Coronary artery (tissue), 2 donors: ENCODE data around the gene CCPG1.

ENCODE experiments used
- DNase-seq: peaks from one replicate; pipeline ENCODE4 v3.0.0-alpha.2; 2017; ENCODE audit warnings: low spot score
- H3K27ac ChIP-seq, 2 donors: fragments of 200-600 bp; sonication (generic); one replicate each; pipeline ENCODE4 v1.5.1; 2016 to 2019
- H3K4me3 ChIP-seq: fragments of 200-600 bp; sonication (generic); 2 replicates; pipeline ENCODE4 v1.5.1; 2016; ENCODE audit warnings: mild to moderate bottlenecking, moderate library complexity
- TF ChIP-seq, protein P1 (sequence below): fragments of 200-600 bp; sonication (generic); IDR thresholded peaks from one replicate; pipeline ENCODE4 v1.5.1; 2019; ENCODE audit warnings: antibody characterized with exemption

Gene CCPG1

DNA sequence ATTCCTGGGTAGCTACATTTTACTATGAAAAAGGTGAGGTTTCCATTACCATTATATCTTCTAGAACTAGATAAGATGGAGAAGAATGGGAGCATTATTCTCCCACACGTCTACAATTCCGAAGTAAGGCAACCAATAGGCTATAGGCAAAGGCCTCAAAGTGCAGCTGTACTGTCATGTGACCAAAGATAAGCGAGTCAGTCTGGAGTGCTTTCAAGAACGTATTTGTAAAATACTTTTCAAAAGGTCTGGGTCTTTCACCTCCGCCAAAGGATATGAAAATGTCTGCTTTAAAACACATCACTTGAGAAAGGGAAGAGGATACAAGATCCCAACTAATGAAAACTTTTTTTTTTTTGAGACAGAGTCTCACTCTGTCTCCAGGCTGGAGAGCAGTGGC is 9.9 kb downstream of the CCPG1 start:
- no peak overlapping the region for H3K4me3 ChIP-seq
- no peak for DNase-seq
- TF ChIP-seq, protein P1, sequence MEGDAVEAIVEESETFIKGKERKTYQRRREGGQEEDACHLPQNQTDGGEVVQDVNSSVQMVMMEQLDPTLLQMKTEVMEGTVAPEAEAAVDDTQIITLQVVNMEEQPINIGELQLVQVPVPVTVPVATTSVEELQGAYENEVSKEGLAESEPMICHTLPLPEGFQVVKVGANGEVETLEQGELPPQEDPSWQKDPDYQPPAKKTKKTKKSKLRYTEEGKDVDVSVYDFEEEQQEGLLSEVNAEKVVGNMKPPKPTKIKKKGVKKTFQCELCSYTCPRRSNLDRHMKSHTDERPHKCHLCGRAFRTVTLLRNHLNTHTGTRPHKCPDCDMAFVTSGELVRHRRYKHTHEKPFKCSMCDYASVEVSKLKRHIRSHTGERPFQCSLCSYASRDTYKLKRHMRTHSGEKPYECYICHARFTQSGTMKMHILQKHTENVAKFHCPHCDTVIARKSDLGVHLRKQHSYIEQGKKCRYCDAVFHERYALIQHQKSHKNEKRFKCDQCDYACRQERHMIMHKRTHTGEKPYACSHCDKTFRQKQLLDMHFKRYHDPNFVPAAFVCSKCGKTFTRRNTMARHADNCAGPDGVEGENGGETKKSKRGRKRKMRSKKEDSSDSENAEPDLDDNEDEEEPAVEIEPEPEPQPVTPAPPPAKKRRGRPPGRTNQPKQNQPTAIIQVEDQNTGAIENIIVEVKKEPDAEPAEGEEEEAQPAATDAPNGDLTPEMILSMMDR: no peak
- no peak overlapping the region for H3K27ac ChIP-seq

DNA sequence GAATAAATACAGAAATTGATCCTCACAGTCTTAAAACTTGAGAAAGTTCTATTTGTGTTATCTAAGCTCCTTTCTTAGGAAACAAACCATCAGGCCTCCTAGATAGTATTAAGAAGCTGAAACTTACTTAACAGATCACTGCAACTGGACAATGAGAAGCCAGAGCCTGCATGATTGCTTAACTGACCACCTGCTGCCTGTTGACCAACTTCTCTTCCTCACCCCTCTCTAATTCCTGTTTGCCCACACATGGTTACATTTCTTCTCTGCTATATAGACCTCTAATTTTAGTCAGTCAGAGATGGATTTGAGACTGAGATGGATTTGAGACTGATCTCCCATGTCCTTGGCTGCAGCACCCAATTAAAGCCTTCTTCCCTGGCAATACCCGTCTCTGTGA is 13.5 kb downstream of the CCPG1 start:
- TF ChIP-seq, protein P1: no peak
- no peak for DNase-seq
- H3K27ac ChIP-seq: no peak overlapping the region
- H3K4me3 ChIP-seq: no peak overlapping the region

DNA sequence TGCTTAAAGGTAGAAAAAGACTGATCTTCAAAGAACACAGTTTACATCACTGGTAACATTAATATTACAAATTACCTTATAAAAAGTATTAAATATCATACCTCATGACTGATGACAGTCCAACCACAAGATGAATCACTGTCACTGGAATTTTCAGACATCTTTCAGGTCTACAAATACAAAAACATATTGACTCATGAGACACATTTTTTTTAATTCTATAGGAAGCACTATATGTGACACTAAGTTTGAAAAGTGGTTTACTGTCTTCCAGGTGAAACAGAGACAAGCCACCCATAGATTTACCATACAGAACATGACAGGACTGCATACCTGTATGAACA is 18.9 kb downstream of the CCPG1 start:
- TF ChIP-seq, protein P1: no peak
- no peak for DNase-seq
- H3K4me3 ChIP-seq: no peak overlapping the region
- no peak overlapping the region for H3K27ac ChIP-seq

DNA sequence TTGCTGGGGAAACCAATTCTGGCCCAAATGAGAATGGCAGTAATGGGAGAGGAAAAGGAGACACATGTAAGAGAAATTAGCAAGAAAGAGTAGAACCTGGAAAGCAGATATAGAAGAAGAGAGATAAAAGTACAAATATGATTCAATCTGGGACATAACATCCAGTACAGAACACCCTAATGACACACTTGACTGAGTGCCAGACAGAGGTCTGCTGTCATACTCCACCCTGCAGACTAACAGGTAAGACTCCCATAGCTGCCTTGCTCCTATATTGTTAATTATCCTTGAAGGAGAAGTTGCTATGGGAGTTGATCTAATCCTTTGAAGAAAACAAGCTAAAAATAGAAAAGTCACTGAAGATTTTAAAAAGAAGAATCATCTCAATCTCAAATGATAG is 21.1 kb downstream of the CCPG1 start:
- DNase-seq: no peak
- H3K4me3 ChIP-seq: no peak overlapping the region
- TF ChIP-seq, protein P1: no peak
- no peak overlapping the region for H3K27ac ChIP-seq

DNA sequence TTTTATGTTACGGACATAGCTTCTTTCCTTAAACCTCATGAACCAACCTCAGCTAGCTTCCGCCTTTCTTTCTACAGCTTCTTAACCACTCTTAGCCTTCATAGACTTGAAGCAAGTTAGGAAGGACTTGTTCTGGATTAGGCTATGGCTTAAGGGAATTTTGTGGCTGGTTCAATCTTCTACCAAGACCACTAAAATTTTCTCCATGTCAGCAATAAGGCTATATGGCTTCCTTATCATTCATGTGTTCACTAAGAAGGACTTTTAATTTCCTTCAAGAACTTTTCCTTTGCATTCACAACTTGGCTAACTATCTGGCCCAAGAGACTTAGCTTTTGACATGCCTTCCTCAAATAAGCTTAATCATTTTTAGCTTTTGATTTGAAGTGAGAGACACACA is 24.5 kb downstream of the CCPG1 start:
- Histone ChIP-seq H3K27ac (no peak overlapping the region), H3K4me3 (no peak overlapping the region)
- TF ChIP-seq, protein P1: no peak
- DNase-seq: no peak

DNA sequence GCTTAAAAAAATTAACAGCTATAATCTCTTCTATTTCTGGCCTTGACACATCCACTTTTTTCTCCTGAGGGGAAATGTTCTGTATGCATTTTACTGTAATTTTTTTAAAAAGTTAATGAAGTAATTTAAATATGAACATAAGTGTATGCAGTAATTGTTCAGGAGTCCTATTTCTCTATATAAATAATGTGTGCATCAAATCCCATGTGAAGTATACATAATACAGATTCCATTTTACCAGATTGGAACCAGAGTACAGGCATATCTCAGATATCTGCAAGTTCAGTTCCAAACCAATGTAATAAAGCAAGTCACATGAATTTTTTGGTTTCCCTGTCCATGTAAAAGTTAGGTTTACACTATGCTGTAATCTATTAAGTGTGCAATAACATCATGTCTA is 26.6 kb downstream of the CCPG1 start:
- no peak overlapping the region for H3K4me3 ChIP-seq
- TF ChIP-seq, protein P1: no peak
- DNase-seq: no peak
- no peak overlapping the region for H3K27ac ChIP-seq

DNA sequence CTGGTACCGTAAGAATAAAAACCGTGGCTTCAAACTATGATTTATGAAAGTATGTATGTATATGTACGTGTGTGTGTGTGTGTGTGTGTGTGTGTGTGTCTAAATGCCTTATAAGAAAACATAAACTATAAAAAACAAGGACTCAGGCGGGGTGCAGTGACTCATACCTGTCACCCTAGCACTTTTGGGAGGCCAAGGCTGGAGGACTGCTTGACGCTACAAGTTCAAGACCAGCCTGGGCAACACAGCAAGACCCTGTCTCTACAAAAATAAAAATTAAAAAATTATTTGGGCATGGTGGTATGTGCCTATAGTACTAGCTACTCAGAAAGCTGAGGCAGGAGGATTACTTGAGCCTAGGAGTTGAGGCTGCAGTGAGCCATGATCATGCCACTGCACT is 29.1 kb downstream of the CCPG1 start:
- TF ChIP-seq, protein P1: no peak

More for the DNA sequence above, 29.1 kb downstream of the CCPG1 start:
- no peak overlapping the region for H3K4me3 ChIP-seq
- no peak overlapping the region for H3K27ac ChIP-seq
- DNase-seq: no peak
